BLaER1 treated with 17β-estradiol and CSF1 and Interleukin-3, amounts not matched to agents 10 nM and 100 nM (cell line): ENCODE measurements around the gene EEF1G.

ENCODE experiments used
- H3K27ac ChIP-seq, 11 experiments: shearing (Covaris generic); formaldehyde crosslinking; 2 replicates each; pipeline ENCODE4 v1.8.1; 2022
- H3K27me3 ChIP-seq, 11 experiments: shearing (Covaris generic); formaldehyde crosslinking; 2 replicates each; pipeline ENCODE4 v1.8.1; 2022
- H3K36me3 ChIP-seq, 11 experiments: shearing (Covaris generic); formaldehyde crosslinking; 2 replicates each; pipeline ENCODE4 v1.8.1; 2022
- H3K4me1 ChIP-seq, 10 experiments: shearing (Covaris generic); formaldehyde crosslinking; 2 replicates each; pipeline ENCODE4 v1.8.1; 2022
- H3K4me2 ChIP-seq, 11 experiments: shearing (Covaris generic); formaldehyde crosslinking; 2 replicates each; pipeline ENCODE4 v1.8.1; 2022
- H3K4me3 ChIP-seq, 10 experiments: shearing (Covaris generic); formaldehyde crosslinking; 2 replicates each; pipeline ENCODE4 v1.8.1; 2022
- H3K9ac ChIP-seq, 11 experiments: shearing (Covaris generic); formaldehyde crosslinking; 2 replicates each; pipeline ENCODE4 v1.8.1; 2022
- H3K9me3 ChIP-seq, 11 experiments: shearing (Covaris generic); formaldehyde crosslinking; replicated peaks in 1 of 11; 2 replicates each; pipeline ENCODE4 v1.8.1; 2022
- H4K20me1 ChIP-seq, 11 experiments: shearing (Covaris generic); formaldehyde crosslinking; 2 replicates each; pipeline ENCODE4 v1.8.1; 2022
- Cebpa-rat ChIP-seq, 11 experiments: shearing (Covaris generic); IDR thresholded peaks; 2 replicates each; pipeline ENCODE4 v1.8.1; 2022

The EEF1G gene

GRCh38 chr11:62556875-62557631 lies 16.6 kb downstream of the EEF1G start:
- Histone ChIP-seq H3K4me3 (peak overlapping the region in 6 of 10 experiments; percentile 9 to 63 (median 37); a peak in 9 of 20 replicates), H4K20me1 (peaks cover 6 to 88% (median 47%) of the 10 kb centered on the region in 11 experiments; a peak in 21 of 22 replicates), H3K36me3 (peaks cover 37 to 66% (median 49%) of the 10 kb centered on the region in 11 experiments), H3K9me3 (no peaks in the 10 kb centered on the region), H3K4me2 (peak overlapping the region; percentile 84 to 96 (median 90)), H3K4me1 (peaks cover 73 to 96% (median 87%) of the 10 kb centered on the region in 10 experiments), H3K27me3 (no peaks in the 10 kb centered on the region), H3K9ac (peak overlapping the region; percentile 72 to 86 (median 78); a peak in 21 of 22 replicates), H3K27ac (peak overlapping the region; percentile 80 to 98 (median 91); a peak in 21 of 22 replicates)
- no peak for TF ChIP-seq Cebpa-rat (IDR thresholded peaks at IDR 0.05)

- Histone ChIP-seq H4K20me1 (peaks cover 6 to 88% (median 40%) of the 10 kb centered on the region in 11 experiments; a peak in 21 of 22 replicates), H3K4me3 (peak overlapping the region; percentile 34 to 63 (median 42); a peak in 18 of 20 replicates), H3K4me2 (peak overlapping the region; percentile 84 to 96 (median 90)), H3K4me1 (peaks cover 80 to 100% (median 94%) of the 10 kb centered on the region in 10 experiments), H3K27ac (peak overlapping the region; percentile 80 to 98 (median 91); a peak in 21 of 22 replicates), H3K36me3 (peaks cover 29 to 58% (median 42%) of the 10 kb centered on the region in 11 experiments), H3K9ac (peak overlapping the region; percentile 72 to 86 (median 78)), H3K27me3 (no peaks in the 10 kb centered on the region), H3K9me3 (no peaks in the 10 kb centered on the region)
- no peak for TF ChIP-seq Cebpa-rat (IDR thresholded peaks at IDR 0.05)
These were observed 17.4 kb downstream of the EEF1G start for GRCh38 chr11:62556108-62556874.

GRCh38 chr11:62555464-62556107 lies 18.1 kb downstream of the EEF1G start:
- peak overlapping the region; percentile 72 to 86 (median 78) for H3K9ac ChIP-seq
- no peaks in the 10 kb centered on the region for H3K9me3 ChIP-seq
- 0 out of 22 replicates have a peak, but pooled peaks cover 0 to 2% (median 0%) of the 10 kb centered on the region in 11 experiments for H3K27me3 ChIP-seq
- peaks cover 23 to 51% (median 34%) of the 10 kb centered on the region in 11 experiments for H3K36me3 ChIP-seq
- H3K27ac ChIP-seq = peak overlapping the region; percentile 80 to 98 (median 91); a peak in 21 of 22 replicates
- peak overlapping the region; percentile 84 to 96 (median 90) for H3K4me2 ChIP-seq
- no peak for TF ChIP-seq Cebpa-rat (IDR thresholded peaks at IDR 0.05)
- peak overlapping the region; percentile 34 to 63 (median 42); a peak in 18 of 20 replicates for H3K4me3 ChIP-seq
- H3K4me1 ChIP-seq = peaks cover 87 to 100% (median 98%) of the 10 kb centered on the region in 10 experiments
- H4K20me1 ChIP-seq = peaks cover 0 to 81% (median 33%) of the 10 kb centered on the region in 11 experiments; a peak in 21 of 22 replicates

- Histone ChIP-seq H3K36me3 (peaks cover 15 to 41% (median 24%) of the 10 kb centered on the region in 11 experiments), H3K9me3 (no peaks in the 10 kb centered on the region), H4K20me1 (peaks cover 0 to 70% (median 23%) of the 10 kb centered on the region in 11 experiments; a peak in 15 of 22 replicates), H3K9ac (peak overlapping the region in 10 of 11 experiments; percentile 26 to 86 (median 79); a peak in 15 of 22 replicates), H3K4me2 (peak overlapping the region; percentile 84 to 96 (median 90)), H3K27ac (peak overlapping the region; percentile 80 to 98 (median 91); a peak in 19 of 22 replicates), H3K27me3 (peaks cover 0 to 11% (median 2%) of the 10 kb centered on the region in 11 experiments; a peak in 5 of 22 replicates), H3K4me1 (peaks cover 94 to 100% (median 96%) of the 10 kb centered on the region in 10 experiments), H3K4me3 (peak overlapping the region in 5 of 10 experiments; percentile 13 to 63 (median 51); a peak in 4 of 20 replicates)
- no peak for TF ChIP-seq Cebpa-rat (IDR thresholded peaks at IDR 0.05)
These were observed 19.1 kb downstream of the EEF1G start for GRCh38 chr11:62554387-62555167.

GRCh38 chr11:62553839-62554361 lies 19.8 kb downstream of the EEF1G start:
- no peak for TF ChIP-seq Cebpa-rat (IDR thresholded peaks at IDR 0.05)
- H3K4me2 ChIP-seq = peak overlapping the region; percentile 84 to 96 (median 90)
- H3K4me3 ChIP-seq = no peak overlapping the region; a peak in 2 of 20 replicates
- H3K27me3 ChIP-seq = peaks cover 0 to 18% (median 9%) of the 10 kb centered on the region in 11 experiments; a peak in 17 of 22 replicates
- peaks cover 0 to 64% (median 17%) of the 10 kb centered on the region in 11 experiments; a peak in 14 of 22 replicates for H4K20me1 ChIP-seq
- peak overlapping the region in 10 of 11 experiments; percentile 67 to 98 (median 92); a peak in 16 of 22 replicates for H3K27ac ChIP-seq
- H3K9ac ChIP-seq = peak overlapping the region in 10 of 11 experiments; percentile 22 to 86 (median 63); a peak in 13 of 22 replicates
- H3K36me3 ChIP-seq = peaks cover 8 to 34% (median 18%) of the 10 kb centered on the region in 11 experiments
- H3K4me1 ChIP-seq = peaks cover 87 to 95% (median 90%) of the 10 kb centered on the region in 10 experiments
- no peaks in the 10 kb centered on the region for H3K9me3 ChIP-seq

GRCh38 chr11:62553080-62553838 lies 20.4 kb downstream of the EEF1G start:
- Histone ChIP-seq H4K20me1 (peaks cover 0 to 57% (median 12%) of the 10 kb centered on the region in 11 experiments; a peak in 13 of 22 replicates), H3K4me3 (peak overlapping the region in 5 of 10 experiments; percentile 4 to 54 (median 21); a peak in 7 of 20 replicates), H3K9me3 (no peaks in the 10 kb centered on the region), H3K4me2 (peak overlapping the region; percentile 84 to 96 (median 90)), H3K36me3 (peaks cover 2 to 28% (median 11%) of the 10 kb centered on the region in 11 experiments; a peak in 20 of 22 replicates), H3K9ac (peak overlapping the region; percentile 20 to 86 (median 60); a peak in 21 of 22 replicates), H3K4me1 (peaks cover 81 to 89% (median 83%) of the 10 kb centered on the region in 10 experiments), H3K27me3 (peaks cover 3 to 24% (median 15%) of the 10 kb centered on the region in 11 experiments; a peak in 21 of 22 replicates), H3K27ac (peak overlapping the region; percentile 1 to 98 (median 91); a peak in 20 of 22 replicates)
- TF ChIP-seq Cebpa-rat (IDR thresholded peaks at IDR 0.05) = no peak
